ENCODE data around the gene TSHZ2. TPM values are rescaled to one million over a fixed set of nuclear protein-coding genes. Genes with fewer than 3 reads are reported as not detected.

The TSHZ2 gene
- total RNA-seq (2022; extraction: Qiagen RNA extraction) = not detected in 5 replicates

GRCh38 chr20:52972190-52972937, at the start of gene TSHZ2:
TSS of gene TSHZ2 (plus strand) at chr20:52972358. CDS start at chr20:52973294, 936 bp downstream.

All from A549 treated with AZD2906 at 1 μM for 4 hours (cell line).